Measurements from ENCODE around the gene OR13C4. TPM values are rescaled to one million over a fixed set of nuclear protein-coding genes. Genes with fewer than 3 reads are reported as not detected.

Gene OR13C4
- total and polyA plus RNA-seq, 7 donors, result not detected

DNA sequence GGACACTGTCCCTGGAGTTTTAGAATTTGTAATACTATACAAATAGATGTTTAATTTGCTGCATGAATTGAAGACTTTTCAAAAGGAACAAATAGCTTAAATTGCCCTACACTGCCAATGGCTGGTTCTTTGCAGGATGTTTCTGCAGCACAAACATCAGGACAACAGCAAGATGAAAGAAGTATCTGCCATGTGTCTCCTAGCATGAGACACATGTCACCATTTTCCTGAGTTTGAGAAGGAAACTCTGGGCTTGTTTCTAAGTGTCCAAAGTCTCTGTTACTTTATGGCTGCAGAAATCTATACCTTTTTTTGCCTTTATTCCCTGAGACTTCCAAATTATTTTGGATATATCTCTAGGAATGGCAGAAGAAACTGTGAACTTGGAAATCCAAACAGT is 23.6 kb downstream of the OR13C4 start:
- Histone ChIP-seq H3K36me3 (no peaks in the 10 kb centered on the region), H3K4me1 (no peaks in the 10 kb centered on the region), H3K27ac (no peak overlapping the region), H3K4me3 (no peak overlapping the region), H3K27me3 (no peaks in the 10 kb centered on the region), H3K9me3 (no peaks in the 10 kb centered on the region)
- intact Hi-C loops (cut with DNase I), result no loop called here
- TF ChIP-seq POLR2AphosphoS5 (IDR thresholded peaks at IDR 0.05) (no peak), EP300 (IDR thresholded peaks at IDR 0.05) (no peak), CTCF (IDR thresholded peaks at IDR 0.05) (no peak), POLR2A (IDR thresholded peaks at IDR 0.05) (no peak)
- DNase-seq, result no peak

DNA sequence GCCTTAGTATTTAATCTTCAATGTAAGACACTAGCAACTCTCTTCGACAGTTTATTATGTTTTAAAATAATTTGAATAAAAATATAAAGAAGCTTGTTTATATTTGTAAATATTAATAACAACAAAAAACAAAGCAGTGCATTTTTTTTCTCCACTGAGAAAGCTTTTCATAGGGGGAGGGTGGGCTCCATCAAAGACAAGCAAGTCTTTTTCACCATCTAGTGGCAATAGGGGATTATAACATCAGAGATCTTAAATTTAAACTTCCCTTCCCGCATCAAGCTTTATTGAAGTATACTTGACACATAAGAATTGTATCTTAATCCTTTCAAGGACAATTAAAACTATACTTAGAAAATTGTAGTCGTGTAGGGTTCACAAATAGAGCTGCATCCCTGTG is 32.2 kb downstream of the OR13C4 start:
- Histone ChIP-seq H3K27ac (no peak overlapping the region), H3K4me3 (no peak overlapping the region), H3K9me3 (no peaks in the 10 kb centered on the region), H3K4me1 (no peaks in the 10 kb centered on the region), H3K27me3 (no peaks in the 10 kb centered on the region), H3K36me3 (no peaks in the 10 kb centered on the region)
- 41 to 43% methylated on average over 3 of the region's 3 CpGs for WGBS, 2 donors
- no peak for DNase-seq
- intact Hi-C loops (cut with DNase I), result no loop called here
- TF ChIP-seq EP300 (IDR thresholded peaks at IDR 0.05) (no peak), POLR2AphosphoS5 (IDR thresholded peaks at IDR 0.05) (no peak), CTCF (IDR thresholded peaks at IDR 0.05) (no peak), POLR2A (IDR thresholded peaks at IDR 0.05) (no peak)

DNA sequence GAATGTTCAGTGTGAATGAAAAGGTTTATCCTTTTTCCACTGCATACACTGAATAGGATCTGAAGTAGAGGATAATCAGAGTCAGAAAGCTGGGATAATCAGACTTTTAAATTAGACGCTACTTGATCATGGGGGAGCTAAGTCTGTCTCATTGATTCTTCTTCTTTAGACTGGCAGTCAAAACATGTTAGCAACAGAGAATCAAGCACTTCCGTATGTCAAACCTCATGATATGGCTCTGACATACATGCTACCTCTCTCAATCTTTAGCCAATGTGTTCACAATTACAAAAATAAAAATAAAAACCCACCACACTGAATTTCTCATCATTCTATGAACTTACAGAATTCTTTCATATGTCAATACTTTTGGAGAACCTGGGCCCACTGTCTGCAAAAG is 42.0 kb downstream of the OR13C4 start:
- DNase-seq, result no peak
- Histone ChIP-seq H3K27me3 (no peaks in the 10 kb centered on the region), H3K9me3 (no peaks in the 10 kb centered on the region), H3K4me1 (no peaks in the 10 kb centered on the region), H3K36me3 (no peaks in the 10 kb centered on the region), H3K27ac (no peak overlapping the region), H3K4me3 (no peak overlapping the region)
- TF ChIP-seq EP300 (IDR thresholded peaks at IDR 0.05), result no peak
- intact Hi-C loops (cut with DNase I), result no loop called here
- WGBS, 2 donors, result 93 to 94% methylated on average over 2 of the region's 2 CpGs

DNA sequence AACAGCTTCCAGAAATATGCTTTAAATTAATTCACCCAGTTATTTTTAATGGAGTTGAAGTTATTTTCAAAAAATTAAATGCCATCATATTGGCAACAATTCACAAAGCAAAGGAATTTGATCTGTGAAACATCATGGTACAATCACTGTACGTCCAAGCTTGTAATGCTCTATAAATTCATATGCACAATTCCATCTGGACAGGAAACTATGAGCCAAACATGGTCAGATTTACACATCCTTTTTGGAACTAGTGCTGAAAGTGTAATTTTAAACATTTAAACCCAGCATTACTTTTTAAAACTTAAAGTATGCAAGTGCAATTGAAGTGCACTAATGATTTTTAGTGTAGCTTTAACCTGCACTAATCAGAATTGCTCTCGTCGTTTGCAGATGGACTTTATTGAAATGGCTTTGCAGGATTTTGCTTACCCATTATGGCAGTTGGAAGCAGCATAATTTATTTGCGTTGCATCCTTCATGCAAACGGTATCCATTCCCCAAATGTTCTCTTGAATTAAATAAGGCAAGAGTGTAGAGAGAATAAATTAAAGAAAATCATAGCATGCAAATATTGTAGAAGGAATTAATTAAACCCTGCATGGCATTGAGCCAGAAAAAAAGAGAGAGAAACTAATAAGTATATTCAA is 44.0 kb downstream of the OR13C4 start:
- Histone ChIP-seq H3K9me3 (no peaks in the 10 kb centered on the region), H3K27ac (no peak overlapping the region)
- WGBS, 2 donors, result 74 to 81% methylated on average over 5 of the region's 5 CpGs

More for the DNA sequence above, 44.0 kb downstream of the OR13C4 start:
- H3K27me3 ChIP-seq, result no peaks in the 10 kb centered on the region
- intact Hi-C loops (cut with DNase I), result no loop called here
- H3K4me1 ChIP-seq, result no peaks in the 10 kb centered on the region
- no peaks in the 10 kb centered on the region for H3K36me3 ChIP-seq
- no peak for TF ChIP-seq CTCF (IDR thresholded peaks at IDR 0.05)
- no peak for TF ChIP-seq POLR2AphosphoS5 (IDR thresholded peaks at IDR 0.05)
- no peak for TF ChIP-seq EP300 (IDR thresholded peaks at IDR 0.05)
- no peak for TF ChIP-seq POLR2A (IDR thresholded peaks at IDR 0.05)
- no peak for DNase-seq
- no peak overlapping the region for H3K4me3 ChIP-seq

Other genes starting within 250 kb of the OR13C4 start
- gene OR13F1, start 22.9 kb downstream of the OR13C4 start, total RNA-seq, result not detected
- gene OR13F1, start 22.9 kb downstream of the OR13C4 start, polyA plus RNA-seq, result not detected
- gene OR13C3, start 9.6 kb upstream of the OR13C4 start, total RNA-seq, result not detected
- not detected for gene OR13C3, start 9.6 kb upstream of the OR13C4 start, polyA plus RNA-seq
- gene OR13C8, start 42.0 kb upstream of the OR13C4 start, total RNA-seq, result not detected
- gene OR13C8, start 42.0 kb upstream of the OR13C4 start, polyA plus RNA-seq, result not detected
- gene OR13C5, start 72.2 kb upstream of the OR13C4 start, total RNA-seq, result not detected
- not detected for gene OR13C5, start 72.2 kb upstream of the OR13C4 start, polyA plus RNA-seq
- under 1 TPM in 1 of 4 donors, not detected in 3; 0.49 TPM for gene OR13C2, start 78.4 kb upstream of the OR13C4 start, total RNA-seq
- gene OR13C2, start 78.4 kb upstream of the OR13C4 start, polyA plus RNA-seq, result not detected
- gene OR13C9, start 91.0 kb upstream of the OR13C4 start, total RNA-seq, result under 1 TPM in 1 of 4 donors, not detected in 3; 0.36 TPM
- gene OR13C9, start 91.0 kb upstream of the OR13C4 start, polyA plus RNA-seq, result not detected
- gene OR13D1, start 167.3 kb upstream of the OR13C4 start, total RNA-seq, result not detected
- gene OR13D1, start 167.3 kb upstream of the OR13C4 start, polyA plus RNA-seq, result not detected
- 10 to 100 TPM; 18.3 to 23.8 (median 22.0) TPM for gene NIPSNAP3A, start 220.5 kb upstream of the OR13C4 start, total RNA-seq
- 10 to 100 TPM; 24.5 to 97.9 (median 92.7) TPM for gene NIPSNAP3A, start 220.5 kb upstream of the OR13C4 start, polyA plus RNA-seq
- gene NIPSNAP3B, start 236.9 kb upstream of the OR13C4 start, total RNA-seq, result 1 to 10 TPM in 3 of 4 donors, under 1 TPM in 1; 0.83 to 2.3 (median 1.5) TPM
- 1 to 10 TPM in 1 of 3 donors, not detected in 2; 1.2 TPM for gene NIPSNAP3B, start 236.9 kb upstream of the OR13C4 start, polyA plus RNA-seq